Lung (tissue), 12 donors: ENCODE measurements around the gene SNX9. TPM values are rescaled to one million over a fixed set of nuclear protein-coding genes. Genes with fewer than 3 reads are reported as not detected.

ENCODE experiments used
- ATAC-seq: fragments of 200-7000 bp; cut with Tn5 transposase; one replicate; pipeline ENCODE4 v1.9.1; 2020; ENCODE audit warnings: moderate number of reproducible peaks; ENCODE audit not compliant: insufficient read depth, low FRiP score
- DNase-seq, 3 donors: peaks; one replicate each; pipeline ENCODE4 v3.0.0-alpha.2; 2013 to 2017
- H3K27ac ChIP-seq, 2 donors: one replicate each; pipeline ENCODE4 v1.5.1; 2013; ENCODE audit warnings: mild to moderate bottlenecking in 2 of 2, moderate library complexity in 2 of 2, control low read depth in 1 of 2, inconsistent platforms in 1 of 2, low read depth in 1 of 2, low read length in 1 of 2
- H3K27me3 ChIP-seq, 3 donors: one replicate each; pipeline ENCODE4 v1.5.1; 2013; ENCODE audit warnings: low read length in 2 of 3; ENCODE audit not compliant: control insufficient read depth in 3 of 3, insufficient read depth in 3 of 3
- H3K36me3 ChIP-seq, 4 donors: one replicate each; pipeline ENCODE4 v1.5.1; 2013; ENCODE audit warnings: low read length in 4 of 4, mild to moderate bottlenecking in 1 of 4, moderate library complexity in 1 of 4; ENCODE audit not compliant: control insufficient read depth in 4 of 4, insufficient read depth in 4 of 4
- H3K4me1 ChIP-seq, 5 donors: one replicate each; pipeline ENCODE4 v1.5.1; 2013; ENCODE audit warnings: low read length in 5 of 5, mild to moderate bottlenecking in 2 of 5, moderate library complexity in 1 of 5; ENCODE audit not compliant: control insufficient read depth in 5 of 5, insufficient read depth in 5 of 5
- H3K4me3 ChIP-seq: one replicate; pipeline ENCODE4 v1.5.1; 2013; ENCODE audit warnings: mild to moderate bottlenecking, control low read depth, moderate library complexity
- H3K9ac ChIP-seq, 2 donors: one replicate each; pipeline ENCODE4 v1.5.1; 2013; ENCODE audit warnings: low read length in 2 of 2, control low read depth in 1 of 2; ENCODE audit not compliant: insufficient read depth in 1 of 2
- H3K9me3 ChIP-seq, 4 donors: one replicate each; pipeline ENCODE4 v1.5.1; 2013; ENCODE audit warnings: low read length in 3 of 4, mild to moderate bottlenecking in 1 of 4, moderate library complexity in 1 of 4; ENCODE audit not compliant: control insufficient read depth in 4 of 4, insufficient read depth in 3 of 4
- WGBS, 2 donors: extraction: QIAGEN DNeasy Blood & Tissue Kit; methylation state at CpG; one replicate each; pipeline ENCODE4 v1.1.7; 2013; 5-methylcytosine and 5-hydroxymethylcytosine counted together
- polyA plus RNA-seq, 2 donors: library from polyadenylated mRNA; stranded (reverse); fragments of 200-250 nt; gene quantifications; one replicate each; pipeline ENCODE4 v1.2.1, GENCODE V29; 2013
- total RNA-seq, 2 donors: library from RNA; depleted of rRNA in 1 of 2; stranded (reverse); fragments of >200 nt in 1 of 2; gene quantifications; one replicate each; pipeline ENCODE4 v1.2.1, GENCODE V29; 2014 to 2021
- TF ChIP-seq, protein P1 (sequence below): IDR thresholded peaks from 2 replicates; pipeline ENCODE4 v1.5.1; 2012; ENCODE audit warnings: mild to moderate bottlenecking; ENCODE audit errors: control extremely low read depth, extremely low read depth
- donor health status: control.
- donor health status: control.
- donor health status: Bipolar disorder and iron deficiency.
- donor health status: healthy.
- donor health status: DM: yes; HTN: yes; CAD: no.

Gene SNX9
- total and polyA plus RNA-seq, 4 donors, result 13.8 to 35.0 (median 23.8) TPM

DNA sequence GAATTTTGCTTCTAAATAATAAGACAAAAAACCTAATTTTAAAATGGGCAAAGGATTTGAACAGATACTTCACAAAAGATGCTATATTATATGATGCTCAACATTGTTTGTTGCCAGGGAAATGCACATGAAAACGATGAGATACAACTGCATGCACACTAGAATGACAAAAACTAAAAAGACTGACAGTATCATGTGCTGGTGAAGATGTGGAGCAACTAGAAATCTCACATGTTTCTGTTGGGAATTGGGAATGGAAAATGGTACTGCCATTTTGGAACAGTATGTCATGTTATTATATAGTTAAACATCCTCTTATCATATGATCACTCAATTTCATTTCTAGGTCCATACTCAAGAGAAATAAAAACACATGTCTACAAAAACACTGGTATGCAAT, 13.4 kb upstream of the SNX9 start:
- DNase-seq (no peak), ATAC-seq (no peak)
- Histone ChIP-seq H3K4me3 (no peak overlapping the region), H3K27ac (no peak overlapping the region), H3K36me3 (no peaks in the 10 kb centered on the region), H3K9me3 (peaks cover 0 to 4% (median under 1%) of the 10 kb centered on the region in 4 donors), H3K9ac (no peak overlapping the region), H3K4me1 (peaks cover 0 to 8% (median 0%) of the 10 kb centered on the region in 5 donors), H3K27me3 (no peaks in the 10 kb centered on the region)
- 80 to 86% methylated on average over 1 of the region's 1 CpG for WGBS, 2 donors
- TF ChIP-seq, protein P1, sequence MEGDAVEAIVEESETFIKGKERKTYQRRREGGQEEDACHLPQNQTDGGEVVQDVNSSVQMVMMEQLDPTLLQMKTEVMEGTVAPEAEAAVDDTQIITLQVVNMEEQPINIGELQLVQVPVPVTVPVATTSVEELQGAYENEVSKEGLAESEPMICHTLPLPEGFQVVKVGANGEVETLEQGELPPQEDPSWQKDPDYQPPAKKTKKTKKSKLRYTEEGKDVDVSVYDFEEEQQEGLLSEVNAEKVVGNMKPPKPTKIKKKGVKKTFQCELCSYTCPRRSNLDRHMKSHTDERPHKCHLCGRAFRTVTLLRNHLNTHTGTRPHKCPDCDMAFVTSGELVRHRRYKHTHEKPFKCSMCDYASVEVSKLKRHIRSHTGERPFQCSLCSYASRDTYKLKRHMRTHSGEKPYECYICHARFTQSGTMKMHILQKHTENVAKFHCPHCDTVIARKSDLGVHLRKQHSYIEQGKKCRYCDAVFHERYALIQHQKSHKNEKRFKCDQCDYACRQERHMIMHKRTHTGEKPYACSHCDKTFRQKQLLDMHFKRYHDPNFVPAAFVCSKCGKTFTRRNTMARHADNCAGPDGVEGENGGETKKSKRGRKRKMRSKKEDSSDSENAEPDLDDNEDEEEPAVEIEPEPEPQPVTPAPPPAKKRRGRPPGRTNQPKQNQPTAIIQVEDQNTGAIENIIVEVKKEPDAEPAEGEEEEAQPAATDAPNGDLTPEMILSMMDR, result no peak

DNA sequence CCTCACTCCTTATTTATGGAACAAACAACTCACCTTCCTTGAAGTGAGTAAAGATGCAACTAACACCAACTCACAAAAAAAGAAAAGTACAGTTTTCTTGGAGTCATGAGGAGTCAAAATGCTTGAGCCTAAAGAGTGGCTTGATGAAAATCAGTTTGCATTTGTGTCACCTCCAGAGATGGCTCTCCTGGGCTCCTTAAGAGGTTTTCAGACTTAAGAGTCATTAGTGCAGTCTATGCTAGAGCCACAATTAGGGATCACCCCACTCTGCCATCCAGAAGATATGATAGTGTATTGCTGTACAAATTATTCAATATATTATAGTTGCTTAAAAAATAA, 11.9 kb upstream of the SNX9 start:
- no peak overlapping the region for H3K27ac ChIP-seq
- TF ChIP-seq, protein P1, result no peak
- DNase-seq, result no peak

DNA sequence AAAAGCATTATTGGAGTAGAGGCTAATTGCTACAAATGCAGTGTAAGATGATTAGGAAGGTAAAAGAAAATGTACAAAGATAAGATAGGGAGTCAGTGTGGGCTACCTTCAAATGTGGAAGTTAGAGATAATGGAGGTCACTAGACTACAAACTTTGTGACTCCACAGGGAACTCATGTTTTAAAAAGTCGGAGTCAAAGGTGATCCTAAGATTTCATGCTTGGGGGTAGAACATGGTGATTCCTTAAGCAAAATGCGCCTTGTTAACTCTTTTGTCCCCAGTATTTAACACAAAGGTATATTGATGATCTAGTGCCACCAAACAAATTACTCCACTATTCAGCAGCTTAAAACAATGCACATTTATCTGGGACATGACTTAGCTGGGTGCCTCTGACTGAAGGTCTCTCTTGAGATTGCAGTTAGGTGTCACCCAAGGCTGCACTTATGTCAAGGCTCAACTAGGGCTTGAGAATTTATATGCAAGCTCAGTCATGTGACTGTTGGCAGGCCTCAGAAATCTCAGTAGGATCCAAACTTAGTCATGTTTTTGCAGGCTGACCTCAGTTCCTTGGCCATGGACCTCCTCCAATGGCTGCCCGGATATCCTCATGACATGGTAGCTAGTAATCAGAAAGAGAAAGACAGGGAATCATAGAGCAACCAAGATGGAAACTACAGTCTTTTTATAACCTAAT, 11.4 kb upstream of the SNX9 start:
- Histone ChIP-seq H3K27me3 (no peaks in the 10 kb centered on the region), H3K9me3 (peaks cover 0 to 4% (median under 1%) of the 10 kb centered on the region in 4 donors), H3K4me3 (no peak overlapping the region), H3K27ac (no peak overlapping the region), H3K9ac (no peak overlapping the region), H3K36me3 (no peaks in the 10 kb centered on the region), H3K4me1 (peaks cover 0 to 9% (median 0%) of the 10 kb centered on the region in 5 donors)
- DNase-seq, result no peak
- no peak for ATAC-seq
- TF ChIP-seq, protein P1, result no peak
- WGBS, 2 donors, result 93 to 94% methylated on average over 3 of the region's 3 CpGs

More for the DNA sequence above, 11.9 kb upstream of the SNX9 start:
- no peak overlapping the region for H3K4me3 ChIP-seq
- H3K9ac ChIP-seq, result no peak overlapping the region
- H3K4me1 ChIP-seq, result peaks cover 0 to 9% (median 0%) of the 10 kb centered on the region in 5 donors
- H3K36me3 ChIP-seq, result no peaks in the 10 kb centered on the region
- peaks cover 0 to 4% (median under 1%) of the 10 kb centered on the region in 4 donors for H3K9me3 ChIP-seq
- no peak for ATAC-seq
- no peaks in the 10 kb centered on the region for H3K27me3 ChIP-seq
